Tibial nerve (tissue), 4 donors: ENCODE measurements around the gene KLHL40.

ENCODE experiments used
- EP300 ChIP-seq, 2 donors: sonication (generic); formaldehyde crosslinking; IDR thresholded peaks; one replicate each; pipeline ENCODE4 v1.6.1; 2017; ENCODE audit warnings: antibody characterized with exemption in 2 of 2, mild to moderate bottlenecking in 1 of 2
- POLR2A ChIP-seq, 2 donors: fragments of 450-650 bp; IDR thresholded peaks; one replicate each; pipeline ENCODE4 v1.6.1; 2017; ENCODE audit warnings: antibody characterized with exemption in 2 of 2, mild to moderate bottlenecking in 2 of 2, moderate library complexity in 2 of 2
- TF ChIP-seq, protein P1 (sequence below), 5 experiments: fragments of 200-600 bp in 3 of 5; fragments of 450-650 bp in 2 of 5; sonication (generic) in 3 of 5; IDR thresholded peaks; one replicate each; pipeline ENCODE4 v1.5.1; 2016 to 2019; ENCODE audit warnings: antibody characterized with exemption in 5 of 5, mild to moderate bottlenecking in 3 of 5, moderate library complexity in 2 of 5

DNA sequence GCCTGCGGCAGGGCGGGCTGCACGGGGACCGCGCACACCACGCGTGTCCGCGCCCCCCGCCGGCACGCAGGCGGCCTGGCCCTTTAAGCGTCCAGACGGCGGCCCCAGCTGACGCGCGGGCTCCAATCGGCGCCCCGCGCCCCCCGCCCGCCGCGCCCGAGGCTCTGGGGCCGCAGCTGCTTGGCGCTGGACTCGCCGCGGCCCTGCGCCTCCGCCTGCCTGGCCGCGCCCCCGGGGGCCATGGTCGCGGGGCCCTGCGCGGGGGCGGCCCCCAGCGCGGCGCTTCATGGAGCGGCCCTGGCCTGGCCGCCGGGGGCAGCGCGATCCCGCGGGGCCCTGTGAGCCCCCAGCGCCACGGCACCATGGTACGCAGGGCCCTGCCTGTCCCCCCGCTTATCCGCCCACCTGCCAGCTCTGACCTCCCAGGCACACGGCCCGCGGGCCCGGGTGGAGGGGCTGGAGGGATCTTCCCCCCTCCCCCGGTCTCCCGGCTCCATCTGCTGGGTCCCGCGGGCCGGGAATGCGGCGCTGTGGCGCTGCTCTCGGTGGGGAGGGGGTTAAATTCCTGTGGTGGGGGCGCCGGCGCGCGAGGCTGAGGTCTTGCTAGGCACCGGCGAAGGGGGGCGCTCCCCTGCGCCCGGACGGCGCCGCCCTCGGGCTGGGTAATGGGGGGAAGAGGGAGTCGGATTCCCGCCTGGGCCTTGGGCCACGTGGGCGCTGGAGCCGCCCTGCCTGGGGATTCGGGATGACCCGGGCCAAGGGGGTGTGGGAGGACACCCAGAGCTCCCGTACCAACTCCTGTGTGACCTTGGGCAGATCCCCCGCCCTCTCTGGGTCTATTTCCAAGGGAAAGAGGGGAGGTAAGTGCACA, 30.8 kb upstream of the KLHL40 start:
- TF ChIP-seq, protein P1, sequence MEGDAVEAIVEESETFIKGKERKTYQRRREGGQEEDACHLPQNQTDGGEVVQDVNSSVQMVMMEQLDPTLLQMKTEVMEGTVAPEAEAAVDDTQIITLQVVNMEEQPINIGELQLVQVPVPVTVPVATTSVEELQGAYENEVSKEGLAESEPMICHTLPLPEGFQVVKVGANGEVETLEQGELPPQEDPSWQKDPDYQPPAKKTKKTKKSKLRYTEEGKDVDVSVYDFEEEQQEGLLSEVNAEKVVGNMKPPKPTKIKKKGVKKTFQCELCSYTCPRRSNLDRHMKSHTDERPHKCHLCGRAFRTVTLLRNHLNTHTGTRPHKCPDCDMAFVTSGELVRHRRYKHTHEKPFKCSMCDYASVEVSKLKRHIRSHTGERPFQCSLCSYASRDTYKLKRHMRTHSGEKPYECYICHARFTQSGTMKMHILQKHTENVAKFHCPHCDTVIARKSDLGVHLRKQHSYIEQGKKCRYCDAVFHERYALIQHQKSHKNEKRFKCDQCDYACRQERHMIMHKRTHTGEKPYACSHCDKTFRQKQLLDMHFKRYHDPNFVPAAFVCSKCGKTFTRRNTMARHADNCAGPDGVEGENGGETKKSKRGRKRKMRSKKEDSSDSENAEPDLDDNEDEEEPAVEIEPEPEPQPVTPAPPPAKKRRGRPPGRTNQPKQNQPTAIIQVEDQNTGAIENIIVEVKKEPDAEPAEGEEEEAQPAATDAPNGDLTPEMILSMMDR (IDR thresholded peaks at IDR 0.05): peak in 4 of 5 experiments; percentile 9 to 25 (median 18)
- TF ChIP-seq POLR2A (IDR thresholded peaks at IDR 0.05) (peak; percentile 31 to 58), EP300 (IDR thresholded peaks at IDR 0.05) (peak in 1 of 2 donors; percentile 40)
